Prostate gland (tissue), 2 donors: ENCODE data around the gene TKTL2.

Experiments
- CTCF ChIP-seq, 4 experiments: fragments of 200-600 bp in 2 of 4; fragments of 450-650 bp in 2 of 4; sonication (generic) in 2 of 4; IDR thresholded peaks; 1 replicate in 3 of 4; 2 replicates in 1 of 4; pipeline ENCODE4 v1.5.1; 2016 to 2019; ENCODE audit warnings: antibody characterized with exemption in 4 of 4, mild to moderate bottlenecking in 2 of 4, moderate library complexity in 2 of 4
- POLR2A ChIP-seq: fragments of 450-650 bp; IDR thresholded peaks from one replicate; pipeline ENCODE4 v1.6.1; 2016; ENCODE audit warnings: antibody characterized with exemption, mild to moderate bottlenecking

- TF ChIP-seq CTCF (IDR thresholded peaks at IDR 0.05) (no peak), POLR2A (no peak)
Measured at GRCh38 chr4:163489929-163490328, 16.4 kb upstream of the TKTL2 start.
